ENCODE results near the gene KCNC3. TPM values are rescaled to one million over a fixed set of nuclear protein-coding genes. Genes with fewer than 3 reads are reported as not detected.

KCNC3 gene
- total and polyA plus RNA-seq, 10 of the 15 experiments (the other 5 are each of a cell fraction or from before 2014, with no cell fraction given): 0.08 to 3.8 (median 0.44) TPM; not detected in 2

DNA sequence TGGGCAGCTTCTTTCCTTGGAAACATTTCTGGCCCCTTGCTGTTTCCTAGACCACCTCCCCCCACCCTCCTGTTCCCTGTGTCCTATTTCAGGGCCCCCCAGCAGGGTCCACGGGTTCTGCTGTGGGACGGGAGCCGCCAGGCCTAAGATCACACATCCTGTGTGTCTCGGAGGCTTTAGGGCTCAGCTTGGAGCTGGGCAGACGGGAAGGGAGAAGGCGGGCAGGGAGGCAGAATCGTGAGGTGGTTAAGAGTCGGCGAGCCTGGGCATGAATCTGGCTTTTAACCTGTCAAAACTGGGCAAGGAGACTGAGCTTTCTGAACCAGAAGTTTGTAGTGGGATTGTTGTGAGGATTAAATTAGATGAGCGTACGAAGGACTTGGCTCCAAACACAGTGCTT lies 4.8 kb downstream of the KCNC3 start:
- Histone ChIP-seq H3K27me3 (replicated peaks in 1 of 2; ENCODE audit: control insufficient read depth in 2 of 2, insufficient read depth in 2 of 2, low read length in 1 of 2) (peaks cover 2 to 16% of the 10 kb centered on the region in 2 experiments; a peak in 3 of 4 replicates), H3K9ac (ENCODE audit: control insufficient read depth, insufficient read depth, low read length) (no peak overlapping the region), H3K27ac (ENCODE audit: control insufficient read depth, insufficient read depth) (no peak overlapping the region), H3K79me2 (ENCODE audit: control insufficient read depth, insufficient read depth, low read length) (no peaks in the 10 kb centered on the region), H3K9me3 (replicated peaks; ENCODE audit: control insufficient read depth, insufficient read depth, low read length) (no peaks in the 10 kb centered on the region; the same call in 2 of the 3 replicates), H3K4me2 (ENCODE audit: control insufficient read depth, insufficient read depth) (no peak overlapping the region), H3K4me1 (ENCODE audit: control insufficient read depth, insufficient read depth, low read length) (peaks cover 10% of the 10 kb centered on the region), H3K36me3 (ENCODE audit: control insufficient read depth in 2 of 2, insufficient read depth in 2 of 2, low read length in 1 of 2) (no peaks in the 10 kb centered on the region), H2AFZ (ENCODE audit: control insufficient read depth, low read depth, low read length) (no peak overlapping the region), H3K4me3 (no peak overlapping the region), H4K20me1 (ENCODE audit: control insufficient read depth, insufficient read depth) (peaks cover 4% of the 10 kb centered on the region; the same call in 1 of the 2 replicates)
- no TSS peak for BruUV-seq (replicated peaks)
- intact Hi-C loops (cut with micrococcal nuclease; ENCODE audit: unreplicated experiment): no loop called here
- FAIRE-seq (no peak), ATAC-seq (no peak), DNase-seq (ENCODE audit: low read depth, low spot score) (no peak)
- CTCF ChIA-PET: no interaction called here
- SMC1A ChIA-PET (ENCODE audit: uncharacterized antibody, unreplicated experiment): interaction anchor here (0.6 kb wide), 1 partner anchor 152 kb away, joined by 3 read pairs; no protein-coding TSS in a partner anchor
- RAD21 ChIA-PET (ENCODE audit: unreplicated experiment): no interaction called here
- 51% methylated on average over 11 of the region's 11 CpGs for WGBS (ENCODE audit: insufficient coverage, insufficient replicate concordance, low lambda C conversion rate, missing lambda C conversion rate)
- POLR2A ChIA-PET: no interaction called here
- TF ChIP-seq EGR1 (IDR thresholded peaks at IDR 0.05; ENCODE audit: borderline replicate concordance in 1 of 2, low read depth in 2 of 2, low read length in 2 of 2) (no peak), CEBPB (IDR thresholded peaks at IDR 0.05; ENCODE audit: borderline replicate concordance in 1 of 2, low read depth in 2 of 2, low read length in 2 of 2) (no peak), MEF2A (IDR thresholded peaks at IDR 0.05; ENCODE audit: insufficient read depth, low read depth, low read length) (no peak), ETV6 (conservative IDR thresholded peaks at IDR 0.05 in 1 of 2, IDR thresholded peaks at IDR 0.05 in 1 of 2; ENCODE audit: borderline replicate concordance in 1 of 2, low read depth in 1 of 2) (no peak), JUNB (IDR thresholded peaks at IDR 0.05) (no peak), BRCA1 (IDR thresholded peaks at IDR 0.05; ENCODE audit: low read depth, low read length) (no peak), SPI1 (IDR thresholded peaks at IDR 0.05; ENCODE audit: borderline replicate concordance, insufficient read depth, low read depth, low read length) (no peak), CBFB (IDR thresholded peaks at IDR 0.05; ENCODE audit: low read depth) (no peak), NBN (IDR thresholded peaks at IDR 0.05) (no peak), ESRRA (IDR thresholded peaks at IDR 0.05; ENCODE audit: low read length) (no peak), CBX3 (IDR thresholded peaks at IDR 0.05; ENCODE audit: borderline replicate concordance, low read depth) (no peak)
- TF ChIP-seq, protein P1, sequence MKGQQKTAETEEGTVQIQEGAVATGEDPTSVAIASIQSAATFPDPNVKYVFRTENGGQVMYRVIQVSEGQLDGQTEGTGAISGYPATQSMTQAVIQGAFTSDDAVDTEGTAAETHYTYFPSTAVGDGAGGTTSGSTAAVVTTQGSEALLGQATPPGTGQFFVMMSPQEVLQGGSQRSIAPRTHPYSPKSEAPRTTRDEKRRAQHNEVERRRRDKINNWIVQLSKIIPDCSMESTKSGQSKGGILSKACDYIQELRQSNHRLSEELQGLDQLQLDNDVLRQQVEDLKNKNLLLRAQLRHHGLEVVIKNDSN (IDR thresholded peaks at IDR 0.05; ENCODE audit: borderline replicate concordance, extremely low read length, insufficient read depth, low read depth, low read length): no peak
- TF ChIP-seq, protein P2, sequence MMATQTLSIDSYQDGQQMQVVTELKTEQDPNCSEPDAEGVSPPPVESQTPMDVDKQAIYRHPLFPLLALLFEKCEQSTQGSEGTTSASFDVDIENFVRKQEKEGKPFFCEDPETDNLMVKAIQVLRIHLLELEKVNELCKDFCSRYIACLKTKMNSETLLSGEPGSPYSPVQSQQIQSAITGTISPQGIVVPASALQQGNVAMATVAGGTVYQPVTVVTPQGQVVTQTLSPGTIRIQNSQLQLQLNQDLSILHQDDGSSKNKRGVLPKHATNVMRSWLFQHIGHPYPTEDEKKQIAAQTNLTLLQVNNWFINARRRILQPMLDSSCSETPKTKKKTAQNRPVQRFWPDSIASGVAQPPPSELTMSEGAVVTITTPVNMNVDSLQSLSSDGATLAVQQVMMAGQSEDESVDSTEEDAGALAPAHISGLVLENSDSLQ (IDR thresholded peaks at IDR 0.05): no peak
- TF ChIP-seq, protein P3, sequence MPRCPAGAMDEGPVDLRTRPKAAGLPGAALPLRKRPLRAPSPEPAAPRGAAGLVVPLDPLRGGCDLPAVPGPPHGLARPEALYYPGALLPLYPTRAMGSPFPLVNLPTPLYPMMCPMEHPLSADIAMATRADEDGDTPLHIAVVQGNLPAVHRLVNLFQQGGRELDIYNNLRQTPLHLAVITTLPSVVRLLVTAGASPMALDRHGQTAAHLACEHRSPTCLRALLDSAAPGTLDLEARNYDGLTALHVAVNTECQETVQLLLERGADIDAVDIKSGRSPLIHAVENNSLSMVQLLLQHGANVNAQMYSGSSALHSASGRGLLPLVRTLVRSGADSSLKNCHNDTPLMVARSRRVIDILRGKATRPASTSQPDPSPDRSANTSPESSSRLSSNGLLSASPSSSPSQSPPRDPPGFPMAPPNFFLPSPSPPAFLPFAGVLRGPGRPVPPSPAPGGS (IDR thresholded peaks at IDR 0.05; ENCODE audit: borderline replicate concordance, insufficient read depth, low read depth, low read length, poor library complexity, severe bottlenecking): no peak
- TF ChIP-seq, protein P4, sequence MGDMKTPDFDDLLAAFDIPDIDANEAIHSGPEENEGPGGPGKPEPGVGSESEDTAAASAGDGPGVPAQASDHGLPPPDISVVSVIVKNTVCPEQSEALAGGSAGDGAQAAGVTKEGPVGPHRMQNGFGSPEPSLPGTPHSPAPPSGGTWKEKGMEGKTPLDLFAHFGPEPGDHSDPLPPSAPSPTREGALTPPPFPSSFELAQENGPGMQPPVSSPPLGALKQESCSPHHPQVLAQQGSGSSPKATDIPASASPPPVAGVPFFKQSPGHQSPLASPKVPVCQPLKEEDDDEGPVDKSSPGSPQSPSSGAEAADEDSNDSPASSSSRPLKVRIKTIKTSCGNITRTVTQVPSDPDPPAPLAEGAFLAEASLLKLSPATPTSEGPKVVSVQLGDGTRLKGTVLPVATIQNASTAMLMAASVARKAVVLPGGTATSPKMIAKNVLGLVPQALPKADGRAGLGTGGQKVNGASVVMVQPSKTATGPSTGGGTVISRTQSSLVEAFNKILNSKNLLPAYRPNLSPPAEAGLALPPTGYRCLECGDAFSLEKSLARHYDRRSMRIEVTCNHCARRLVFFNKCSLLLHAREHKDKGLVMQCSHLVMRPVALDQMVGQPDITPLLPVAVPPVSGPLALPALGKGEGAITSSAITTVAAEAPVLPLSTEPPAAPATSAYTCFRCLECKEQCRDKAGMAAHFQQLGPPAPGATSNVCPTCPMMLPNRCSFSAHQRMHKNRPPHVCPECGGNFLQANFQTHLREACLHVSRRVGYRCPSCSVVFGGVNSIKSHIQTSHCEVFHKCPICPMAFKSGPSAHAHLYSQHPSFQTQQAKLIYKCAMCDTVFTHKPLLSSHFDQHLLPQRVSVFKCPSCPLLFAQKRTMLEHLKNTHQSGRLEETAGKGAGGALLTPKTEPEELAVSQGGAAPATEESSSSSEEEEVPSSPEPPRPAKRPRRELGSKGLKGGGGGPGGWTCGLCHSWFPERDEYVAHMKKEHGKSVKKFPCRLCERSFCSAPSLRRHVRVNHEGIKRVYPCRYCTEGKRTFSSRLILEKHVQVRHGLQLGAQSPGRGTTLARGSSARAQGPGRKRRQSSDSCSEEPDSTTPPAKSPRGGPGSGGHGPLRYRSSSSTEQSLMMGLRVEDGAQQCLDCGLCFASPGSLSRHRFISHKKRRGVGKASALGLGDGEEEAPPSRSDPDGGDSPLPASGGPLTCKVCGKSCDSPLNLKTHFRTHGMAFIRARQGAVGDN (IDR thresholded peaks at IDR 0.05): no peak
- in situ Hi-C loops (cut with MboI): no loop called here
